Fibroblast of lung (primary cell): ENCODE data around the gene FBXL13. TPM values are rescaled to one million over a fixed set of nuclear protein-coding genes. Genes with fewer than 3 reads are reported as not detected.
A peak's percentile ranks its signal among the peaks of the same experiment; 100 is the strongest.

Source experiments
- DNase-seq, 2 donors: peaks; one replicate each; pipeline versions ENCODE4 v3.0.0 to v3.0.0-alpha.2; 2010; ENCODE audit warnings: low read depth in 2 of 2
- H2AFZ ChIP-seq: 2 replicates; pipeline ENCODE4 v1.5.1; 2012; ENCODE audit warnings: low read length, control low read depth, inconsistent platforms
- H3K27ac ChIP-seq: 2 replicates; pipeline ENCODE4 v1.5.1; 2011; ENCODE audit warnings: low read length, control low read depth; ENCODE audit not compliant: insufficient read depth
- H3K27me3 ChIP-seq: 2 replicates; pipeline ENCODE4 v1.5.1; 2011; ENCODE audit warnings: mild to moderate bottlenecking, low read length; ENCODE audit not compliant: control insufficient read depth, insufficient read depth
- H3K36me3 ChIP-seq: 2 replicates; pipeline ENCODE4 v1.5.1; 2011; ENCODE audit warnings: low read length; ENCODE audit not compliant: control insufficient read depth, insufficient read depth
- H3K4me1 ChIP-seq: 2 replicates; pipeline ENCODE4 v1.5.1; 2011; ENCODE audit warnings: low read length; ENCODE audit not compliant: control insufficient read depth, insufficient read depth; ENCODE audit errors: extremely low read depth
- H3K4me2 ChIP-seq: 2 replicates; pipeline ENCODE4 v1.5.1; 2011; ENCODE audit warnings: low read length, control low read depth; ENCODE audit not compliant: insufficient read depth; ENCODE audit errors: extremely low read depth
- H3K4me3 ChIP-seq, 4 experiments: fragments of 200-600 bp in 1 of 4; sonication (generic) in 1 of 4; replicated peaks in 1 of 4; 2 replicates each; pipeline ENCODE4 v1.5.1; 2011 to 2016; ENCODE audit warnings: low read length in 4 of 4, low read depth in 3 of 4, mild to moderate bottlenecking in 3 of 4, control low read depth in 2 of 4, inconsistent platforms in 1 of 4, mixed read lengths in 1 of 4; ENCODE audit not compliant: insufficient read depth in 1 of 4; ENCODE audit errors: control extremely low read depth in 1 of 4
- H3K79me2 ChIP-seq: 2 replicates; pipeline ENCODE4 v1.5.1; 2012; ENCODE audit warnings: mild to moderate bottlenecking, low read length, inconsistent platforms; ENCODE audit not compliant: control insufficient read depth, insufficient read depth
- H3K9ac ChIP-seq: 2 replicates; pipeline ENCODE4 v1.5.1; 2011; ENCODE audit warnings: mild to moderate bottlenecking, low read length, control low read depth; ENCODE audit not compliant: insufficient read depth
- H3K9me3 ChIP-seq: 2 replicates; pipeline ENCODE4 v1.5.1; 2012; ENCODE audit warnings: low read depth, low read length; ENCODE audit not compliant: control insufficient read depth, insufficient read depth
- H4K20me1 ChIP-seq: 2 replicates; pipeline ENCODE4 v1.5.1; 2011; ENCODE audit warnings: low read length; ENCODE audit not compliant: control insufficient read depth, insufficient read depth; ENCODE audit errors: extremely low read depth
- EZH2 ChIP-seq: IDR thresholded peaks from 2 replicates; pipeline ENCODE4 v1.5.1; 2012; ENCODE audit warnings: low read length, control low read depth, mild to moderate bottlenecking; ENCODE audit errors: missing control alignments
- polyA plus RNA-seq, 2 donors: library from polyadenylated mRNA; depleted of rRNA in 1 of 2; stranded (reverse) in 1 of 2; unstranded in 1 of 2; fragments of >200 nt; gene quantifications; 2 replicates each; pipeline ENCODE4 v1.2.1, GENCODE V29; 2011 to 2012; ENCODE audit warnings: missing spikeins in 1 of 2
- total RNA-seq: library from RNA; depleted of rRNA; stranded (reverse); fragments of >200 nt; gene quantifications from 2 replicates; pipeline ENCODE4 v1.2.1, GENCODE V29; 2014
- TF ChIP-seq, protein P1 (sequence below), 2 donors: IDR thresholded peaks in 1 of 2; conservative IDR thresholded peaks in 1 of 2; 1 replicate in 1 of 2; 2 replicates in 1 of 2; pipeline ENCODE4 v1.5.1; 2011 to 2012; ENCODE audit warnings: low read length in 2 of 2, control low read depth in 1 of 2, inconsistent platforms in 1 of 2, low read depth in 1 of 2, mild to moderate bottlenecking in 1 of 2

FBXL13 gene
- total and polyA plus RNA-seq, 2 donors (not counting 1 experiment from before 2014, with no cell fraction given): 0.41 to 0.66 TPM

DNA sequence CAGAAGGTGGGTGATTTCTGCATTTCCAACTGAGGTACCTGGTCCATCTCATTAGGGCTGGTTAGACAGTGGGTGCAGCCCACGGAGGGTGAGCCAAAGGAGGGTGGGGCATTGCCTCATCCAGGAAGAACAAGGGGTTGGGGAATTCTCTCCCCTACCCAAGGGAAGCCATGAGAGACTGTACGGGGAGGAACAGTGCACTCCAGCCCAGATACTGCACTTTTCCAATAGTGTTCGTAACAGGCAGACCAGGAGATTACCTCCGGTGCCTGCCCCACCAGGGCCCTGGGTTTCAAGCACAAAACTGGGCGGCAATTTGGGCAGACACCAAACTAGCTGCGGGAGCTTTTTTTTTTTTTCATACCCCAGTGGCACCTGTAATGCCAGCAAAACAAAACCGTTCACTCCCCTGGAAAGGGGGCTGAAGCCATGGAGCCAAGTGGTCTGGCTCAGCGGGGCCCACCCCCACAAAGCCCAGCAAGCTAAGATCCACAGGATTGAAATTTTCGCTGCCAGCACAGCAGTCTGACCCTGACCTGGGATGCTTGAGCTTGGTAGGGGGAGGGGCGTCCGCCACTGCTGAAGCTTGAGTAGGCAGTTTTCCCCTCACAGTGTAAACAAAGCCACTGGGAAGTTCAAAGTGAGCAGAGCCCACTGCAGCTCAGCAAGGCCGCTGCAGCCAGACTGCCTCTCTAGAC, 31.6 kb upstream of the FBXL13 start:
- no peak overlapping the region for H2AFZ ChIP-seq
- H3K4me1 ChIP-seq: no peaks in the 10 kb centered on the region
- no peaks in the 10 kb centered on the region for H3K79me2 ChIP-seq
- no peak overlapping the region for H3K4me3 ChIP-seq
- no peak overlapping the region for H3K9ac ChIP-seq
- H3K9me3 ChIP-seq: no peaks in the 10 kb centered on the region
- TF ChIP-seq, protein P1, sequence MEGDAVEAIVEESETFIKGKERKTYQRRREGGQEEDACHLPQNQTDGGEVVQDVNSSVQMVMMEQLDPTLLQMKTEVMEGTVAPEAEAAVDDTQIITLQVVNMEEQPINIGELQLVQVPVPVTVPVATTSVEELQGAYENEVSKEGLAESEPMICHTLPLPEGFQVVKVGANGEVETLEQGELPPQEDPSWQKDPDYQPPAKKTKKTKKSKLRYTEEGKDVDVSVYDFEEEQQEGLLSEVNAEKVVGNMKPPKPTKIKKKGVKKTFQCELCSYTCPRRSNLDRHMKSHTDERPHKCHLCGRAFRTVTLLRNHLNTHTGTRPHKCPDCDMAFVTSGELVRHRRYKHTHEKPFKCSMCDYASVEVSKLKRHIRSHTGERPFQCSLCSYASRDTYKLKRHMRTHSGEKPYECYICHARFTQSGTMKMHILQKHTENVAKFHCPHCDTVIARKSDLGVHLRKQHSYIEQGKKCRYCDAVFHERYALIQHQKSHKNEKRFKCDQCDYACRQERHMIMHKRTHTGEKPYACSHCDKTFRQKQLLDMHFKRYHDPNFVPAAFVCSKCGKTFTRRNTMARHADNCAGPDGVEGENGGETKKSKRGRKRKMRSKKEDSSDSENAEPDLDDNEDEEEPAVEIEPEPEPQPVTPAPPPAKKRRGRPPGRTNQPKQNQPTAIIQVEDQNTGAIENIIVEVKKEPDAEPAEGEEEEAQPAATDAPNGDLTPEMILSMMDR (conservative IDR thresholded peaks at IDR 0.05 in 1 of 2, IDR thresholded peaks at IDR 0.05 in 1 of 2; ENCODE audit: low read depth in 1 of 2, low read length in 2 of 2): no peak
- TF ChIP-seq EZH2: no peak
- DNase-seq: peak; percentile 30 to 37
- no peaks in the 10 kb centered on the region for H4K20me1 ChIP-seq
- peak overlapping the region; percentile 25 for H3K4me2 ChIP-seq
- H3K27ac ChIP-seq: no peak overlapping the region
- H3K36me3 ChIP-seq: peaks cover 8% of the 10 kb centered on the region
- H3K27me3 ChIP-seq: no peaks in the 10 kb centered on the region

DNA sequence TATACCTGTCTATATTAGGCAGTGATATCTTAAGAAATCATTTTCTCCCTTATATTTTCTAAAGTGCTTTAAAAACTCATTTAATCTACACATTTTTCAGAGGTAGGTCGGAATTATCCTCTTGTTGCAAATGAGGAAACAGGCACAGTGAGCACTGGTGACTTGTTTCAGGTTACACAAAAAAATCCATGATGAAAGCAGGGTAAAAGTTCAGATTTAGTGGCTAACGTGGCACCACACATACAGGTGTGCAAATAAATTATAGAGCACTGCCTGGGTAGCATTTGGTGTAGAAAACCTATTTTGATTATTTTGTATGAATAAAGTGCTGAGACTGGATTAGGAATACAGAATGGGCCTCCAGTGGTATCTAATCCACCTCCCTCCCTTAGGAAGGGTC, 26.9 kb upstream of the FBXL13 start:
- no peak for DNase-seq
- Histone ChIP-seq H3K9me3 (no peaks in the 10 kb centered on the region), H3K4me3 (no peak overlapping the region), H3K4me1 (no peaks in the 10 kb centered on the region), H3K27ac (no peak overlapping the region), H3K36me3 (peaks cover 8% of the 10 kb centered on the region), H2AFZ (no peak overlapping the region), H3K4me2 (no peak overlapping the region), H4K20me1 (no peaks in the 10 kb centered on the region), H3K79me2 (no peaks in the 10 kb centered on the region), H3K9ac (no peak overlapping the region), H3K27me3 (no peaks in the 10 kb centered on the region)
- TF ChIP-seq, protein P1 (conservative IDR thresholded peaks at IDR 0.05 in 1 of 2, IDR thresholded peaks at IDR 0.05 in 1 of 2; ENCODE audit: low read depth in 1 of 2, low read length in 2 of 2): no peak
- TF ChIP-seq EZH2: no peak

DNA sequence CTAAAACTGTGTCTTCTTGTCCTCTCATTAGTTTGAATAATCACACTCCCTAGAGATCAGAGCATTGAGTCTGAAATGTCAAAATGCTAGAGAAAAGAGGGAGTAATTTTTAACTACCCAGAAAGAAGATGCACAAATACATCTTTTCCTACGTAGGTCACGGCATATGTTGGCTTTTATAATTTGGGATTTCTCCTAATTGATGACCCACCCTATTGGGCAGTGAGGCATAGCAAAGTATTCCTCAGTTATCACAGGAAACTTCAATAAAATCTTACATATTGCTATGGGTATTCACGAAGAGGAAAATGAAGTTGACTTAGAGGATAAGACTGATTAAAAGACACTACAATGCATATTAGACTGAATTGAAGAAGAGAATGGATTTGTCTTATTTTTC, 25.8 kb upstream of the FBXL13 start:
- no peak overlapping the region for H3K27ac ChIP-seq
- TF ChIP-seq, protein P1 (conservative IDR thresholded peaks at IDR 0.05 in 1 of 2, IDR thresholded peaks at IDR 0.05 in 1 of 2; ENCODE audit: low read depth in 1 of 2, low read length in 2 of 2): no peak
- no peak for TF ChIP-seq EZH2
- no peaks in the 10 kb centered on the region for H3K27me3 ChIP-seq
- H3K36me3 ChIP-seq: peaks cover 8% of the 10 kb centered on the region
- H4K20me1 ChIP-seq: no peaks in the 10 kb centered on the region
- H3K4me1 ChIP-seq: no peaks in the 10 kb centered on the region
- no peaks in the 10 kb centered on the region for H3K9me3 ChIP-seq
- DNase-seq: no peak
- no peaks in the 10 kb centered on the region for H3K79me2 ChIP-seq
- no peak overlapping the region for H3K9ac ChIP-seq
- H3K4me3 ChIP-seq: no peak overlapping the region
- no peak overlapping the region for H3K4me2 ChIP-seq
- no peak overlapping the region for H2AFZ ChIP-seq
